ENCODE results near the gene CABP7.

DNA sequence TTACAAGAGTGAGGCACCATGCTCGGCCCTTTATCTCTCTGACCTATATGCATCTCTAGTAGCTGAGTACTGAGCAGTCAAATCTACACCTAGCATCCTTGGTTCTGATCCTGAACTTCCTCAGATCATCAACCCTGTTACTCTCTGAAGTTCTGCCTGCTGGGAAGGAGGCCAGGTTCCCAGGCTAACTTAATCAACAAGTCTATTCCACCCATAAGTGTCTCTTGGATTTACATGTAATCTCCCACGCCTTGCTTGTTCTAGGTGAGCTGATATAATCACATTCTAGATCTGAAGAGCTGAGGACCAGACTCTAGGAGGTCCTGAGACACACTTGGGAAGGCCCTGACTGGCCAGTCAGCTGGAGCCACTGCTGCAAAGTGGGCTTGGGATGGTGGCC lies 22.1 kb downstream of the CABP7 start:
- TF ChIP-seq, protein P1, sequence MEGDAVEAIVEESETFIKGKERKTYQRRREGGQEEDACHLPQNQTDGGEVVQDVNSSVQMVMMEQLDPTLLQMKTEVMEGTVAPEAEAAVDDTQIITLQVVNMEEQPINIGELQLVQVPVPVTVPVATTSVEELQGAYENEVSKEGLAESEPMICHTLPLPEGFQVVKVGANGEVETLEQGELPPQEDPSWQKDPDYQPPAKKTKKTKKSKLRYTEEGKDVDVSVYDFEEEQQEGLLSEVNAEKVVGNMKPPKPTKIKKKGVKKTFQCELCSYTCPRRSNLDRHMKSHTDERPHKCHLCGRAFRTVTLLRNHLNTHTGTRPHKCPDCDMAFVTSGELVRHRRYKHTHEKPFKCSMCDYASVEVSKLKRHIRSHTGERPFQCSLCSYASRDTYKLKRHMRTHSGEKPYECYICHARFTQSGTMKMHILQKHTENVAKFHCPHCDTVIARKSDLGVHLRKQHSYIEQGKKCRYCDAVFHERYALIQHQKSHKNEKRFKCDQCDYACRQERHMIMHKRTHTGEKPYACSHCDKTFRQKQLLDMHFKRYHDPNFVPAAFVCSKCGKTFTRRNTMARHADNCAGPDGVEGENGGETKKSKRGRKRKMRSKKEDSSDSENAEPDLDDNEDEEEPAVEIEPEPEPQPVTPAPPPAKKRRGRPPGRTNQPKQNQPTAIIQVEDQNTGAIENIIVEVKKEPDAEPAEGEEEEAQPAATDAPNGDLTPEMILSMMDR (IDR thresholded peaks at IDR 0.05; ENCODE audit: low read length): no peak
- TF ChIP-seq EZH2 (IDR thresholded peaks at IDR 0.05; ENCODE audit: borderline replicate concordance, low read length): no peak
